Smooth muscle cell (in vitro differentiated cells): ENCODE data around the gene GRIK5. TPM values are rescaled to one million over a fixed set of nuclear protein-coding genes. Genes with fewer than 3 reads are reported as not detected.
"Not testable (repeated sequence)": the region's sequence is repeated elsewhere in the genome, so short reads cannot be mapped to it uniquely, and the experiment has no call there.

Experiments
- DNase-seq: peaks from one replicate; lab custom pipeline; 2025; ENCODE audit not compliant: unreplicated experiment; lab: John Stamatoyannopoulos, UW
- H2AFZ ChIP-seq: fragments of 200-600 bp; sonication (generic); 2 replicates; pipeline ENCODE4 v1.6.0; 2016; ENCODE audit warnings: antibody characterized with exemption, low read depth, mild to moderate bottlenecking
- H3F3A ChIP-seq: fragments of 200-600 bp; sonication (generic); 2 replicates; pipeline ENCODE4 v1.6.0; 2017; ENCODE audit warnings: antibody characterized with exemption, low read depth
- H3K27ac ChIP-seq: fragments of 200-600 bp; sonication (generic); 2 replicates; pipeline ENCODE4 v1.5.1; 2016; ENCODE audit warnings: low read depth, mild to moderate bottlenecking
- H3K27me3 ChIP-seq: fragments of 200-600 bp; sonication (generic); 2 replicates; pipeline ENCODE4 v1.6.1; 2016; ENCODE audit warnings: low read depth, mild to moderate bottlenecking
- H3K36me3 ChIP-seq: fragments of 200-600 bp; sonication (generic); 2 replicates; pipeline ENCODE4 v1.5.1; 2016; ENCODE audit warnings: low read depth
- H3K4me1 ChIP-seq: fragments of 200-600 bp; sonication (generic); 2 replicates; pipeline ENCODE4 v1.5.1; 2016; ENCODE audit warnings: low read depth
- H3K4me2 ChIP-seq: fragments of 200-600 bp; sonication (generic); 2 replicates; pipeline ENCODE4 v1.6.0; 2016; ENCODE audit warnings: mild to moderate bottlenecking
- H3K4me3 ChIP-seq: fragments of 200-600 bp; sonication (generic); 2 replicates; pipeline ENCODE4 v1.5.1; 2016; ENCODE audit warnings: mild to moderate bottlenecking
- H3K79me2 ChIP-seq: fragments of 200-600 bp; sonication (generic); 2 replicates; pipeline ENCODE4 v1.6.0; 2016; ENCODE audit warnings: low read depth, mild to moderate bottlenecking
- H3K9ac ChIP-seq: fragments of 200-600 bp; sonication (generic); 2 replicates; pipeline ENCODE4 v1.6.0; 2016; ENCODE audit warnings: low read depth
- H3K9me3 ChIP-seq: fragments of 200-600 bp; sonication (generic); replicated peaks from 2 replicates; pipeline ENCODE4 v1.5.1; 2016; ENCODE audit warnings: low read depth
- H4K20me1 ChIP-seq: fragments of 200-600 bp; sonication (generic); 2 replicates; pipeline ENCODE4 v1.6.0; 2016; ENCODE audit warnings: low read depth
- CTCF ChIP-seq: fragments of 200-600 bp; sonication (generic); IDR thresholded peaks from 2 replicates; pipeline ENCODE4 v1.5.1; 2017; ENCODE audit warnings: borderline replicate concordance, mild to moderate bottlenecking, antibody characterized with exemption; ENCODE audit not compliant: insufficient read depth, poor library complexity, severe bottlenecking
- WGBS: methylation state at CpG from one replicate; pipeline ENCODE4 v1.1.7; 2016; ENCODE audit warnings: low lambda C conversion rate; 5-methylcytosine and 5-hydroxymethylcytosine counted together
- polyA plus RNA-seq: library from polyadenylated mRNA; unstranded; fragments of >200 nt; fragmentation: Nextera tagmentation; extraction: Ambion mirVana; gene quantifications from 2 replicates; pipeline ENCODE4 v1.2.1, GENCODE V29; 2016
- total RNA-seq: library from RNA; depleted of rRNA; stranded (reverse); fragments of >200 nt; gene quantifications from 2 replicates; pipeline ENCODE4 v1.2.3, GENCODE V29; 2014

The GRIK5 gene
- total and polyA plus RNA-seq, 2 experiments from 2014 or later, result 0.67 to 2.0 TPM

- H3F3A ChIP-seq, result no peaks in the 10 kb centered on the region
- no peaks in the 10 kb centered on the region for H4K20me1 ChIP-seq
- no peak overlapping the region for H2AFZ ChIP-seq
- H3K9me3 ChIP-seq, result no peaks in the 10 kb centered on the region
- H3K79me2 ChIP-seq, result no peaks in the 10 kb centered on the region
- H3K27ac ChIP-seq, result no peak overlapping the region
- no peak overlapping the region for H3K4me3 ChIP-seq
- WGBS, result 83% methylated on average over 4 of the region's 4 CpGs
- no peaks in the 10 kb centered on the region for H3K27me3 ChIP-seq
- no peaks in the 10 kb centered on the region for H3K4me1 ChIP-seq
- H3K4me2 ChIP-seq, result no peak overlapping the region
- no peak for DNase-seq
- no peaks in the 10 kb centered on the region for H3K36me3 ChIP-seq
- no peak overlapping the region for H3K9ac ChIP-seq
- no peak for TF ChIP-seq CTCF
These were observed 21.0 kb downstream of the GRIK5 start for GRCh38 chr19:42048992-42049391.

GRCh38 chr19:42045575-42045974, 24.4 kb downstream of the GRIK5 start:
- Histone ChIP-seq H3K36me3 (no peaks in the 10 kb centered on the region), H3K4me3 (no peak overlapping the region), H3K27ac (no peak overlapping the region), H3K9ac (no peak overlapping the region), H3K4me2 (no peak overlapping the region), H3K9me3 (no peaks in the 10 kb centered on the region), H3K4me1 (no peaks in the 10 kb centered on the region), H3K79me2 (no peaks in the 10 kb centered on the region), H3F3A (no peaks in the 10 kb centered on the region), H3K27me3 (no peaks in the 10 kb centered on the region), H4K20me1 (no peaks in the 10 kb centered on the region), H2AFZ (no peak overlapping the region)
- WGBS, result 87% methylated on average over 7 of the region's 7 CpGs
- TF ChIP-seq CTCF, result no peak
- no peak for DNase-seq

GRCh38 chr19:42042455-42043170, 27.4 kb downstream of the GRIK5 start:
- no peaks in the 10 kb centered on the region for H3K36me3 ChIP-seq
- no peak overlapping the region for H2AFZ ChIP-seq
- no peak overlapping the region for H3K9ac ChIP-seq
- H3K79me2 ChIP-seq, result no peaks in the 10 kb centered on the region
- no peak overlapping the region for H3K4me2 ChIP-seq
- H3K4me1 ChIP-seq, result no peaks in the 10 kb centered on the region
- no peaks in the 10 kb centered on the region for H4K20me1 ChIP-seq
- no peaks in the 10 kb centered on the region for H3K9me3 ChIP-seq
- H3K27me3 ChIP-seq, result no peaks in the 10 kb centered on the region
- WGBS, result 96% methylated on average over 30 of the region's 30 CpGs
- H3K27ac ChIP-seq, result no peak overlapping the region
- no peaks in the 10 kb centered on the region for H3F3A ChIP-seq
- no peak overlapping the region for H3K4me3 ChIP-seq
- TF ChIP-seq CTCF, result no peak
- no peak for DNase-seq

DNA sequence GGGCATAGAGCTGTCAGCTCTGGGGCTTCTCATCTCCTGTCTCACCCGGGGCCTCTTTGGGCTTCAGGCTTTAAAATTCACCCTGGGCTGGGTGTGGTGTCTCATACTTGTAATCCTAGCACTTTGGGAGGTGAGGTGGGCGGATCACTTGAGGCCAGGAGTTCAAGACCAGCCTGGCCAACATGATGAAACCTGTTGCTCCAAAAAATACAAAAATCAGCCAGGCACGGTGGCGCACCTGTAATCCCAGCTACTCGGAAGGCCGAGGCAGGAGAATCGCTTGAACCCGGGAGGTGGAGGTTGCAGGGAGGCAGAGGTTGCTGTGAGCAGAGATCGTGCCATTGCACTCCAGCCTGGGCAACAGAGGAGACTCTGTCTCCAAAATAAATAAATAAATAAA, 29.5 kb downstream of the GRIK5 start:
- not testable (repeated sequence) for H3K4me2 ChIP-seq, H3K27ac ChIP-seq, H3K36me3 ChIP-seq, H3K9me3 ChIP-seq, H3K27me3 ChIP-seq, H3K79me2 ChIP-seq, H3K4me3 ChIP-seq, H2AFZ ChIP-seq, DNase-seq, H3K9ac ChIP-seq, H3F3A ChIP-seq, H3K4me1 ChIP-seq, H4K20me1 ChIP-seq
- 90% methylated on average over 9 of the region's 9 CpGs for WGBS
